Stimulated activated CD4-positive, alpha-beta T cell treated with anti-CD3 and anti-CD28 coated beads, TNF-alpha, amount 100 ng/mL, for 1 hour (primary cell): ENCODE results near the gene GIT2.
A peak's percentile ranks its signal among the peaks of the same experiment; 100 is the strongest.
"Not testable (repeated sequence)": the region's sequence is repeated elsewhere in the genome, so short reads cannot be mapped to it uniquely, and the experiment has no call there.

Source experiments
- DNase-seq, 3 donors: peaks; one replicate each; pipeline ENCODE4 v3.0.0-alpha.2; 2020; ENCODE audit warnings: low read depth in 3 of 3, low spot score in 1 of 3

Gene GIT2

GRCh38 chr12:110005319-110005973 is 9.3 kb upstream of the GIT2 start:
- DNase-seq, result no peak

GRCh38 chr12:110004598-110004997 is 8.4 kb upstream of the GIT2 start:
- DNase-seq, result no peak

GRCh38 chr12:110002676-110003515 is 6.7 kb upstream of the GIT2 start:
- no peak for DNase-seq

- no peak for DNase-seq
These were observed 5.4 kb upstream of the GIT2 start for GRCh38 chr12:110001596-110001995.

GRCh38 chr12:109999983-110000505 is 3.9 kb upstream of the GIT2 start:
- DNase-seq, result no peak

- no peak for DNase-seq
These were observed 3.4 kb upstream of the GIT2 start for GRCh38 chr12:109999649-109999971.

GRCh38 chr12:109998904-109999648 is 2.9 kb upstream of the GIT2 start, which contains the start of gene ANKRD13A:
ANKRD13A (plus strand) TSS chr12:109999430; CDS start chr12:109999689, 259 bp downstream.
- peak; percentile 65 to 77 (median 76) for DNase-seq

- no peak for DNase-seq
These were observed 2.2 kb upstream of the GIT2 start for GRCh38 chr12:109998241-109998903.

GRCh38 chr12:109997393-109997792 is 1.2 kb upstream of the GIT2 start:
- no peak for DNase-seq

GRCh38 chr12:109996483-109996853 is 300 bp upstream of the GIT2 start:
- no peak for DNase-seq

- no peak for DNase-seq
These were observed 845 bp downstream of the GIT2 start for GRCh38 chr12:109995361-109995685.

GRCh38 chr12:109994401-109995175 is 1.6 kb downstream of the GIT2 start:
- no peak for DNase-seq

GRCh38 chr12:109993091-109993490 is 3.1 kb downstream of the GIT2 start:
- no peak for DNase-seq

- DNase-seq, result no peak
These were observed 4.6 kb downstream of the GIT2 start for GRCh38 chr12:109991586-109991985.

GRCh38 chr12:109989380-109989779 is 6.8 kb downstream of the GIT2 start:
- DNase-seq, result no peak

- no peak for DNase-seq
These were observed 7.3 kb downstream of the GIT2 start for GRCh38 chr12:109988903-109989302.

GRCh38 chr12:109988274-109988673 is 7.9 kb downstream of the GIT2 start:
- DNase-seq, result no peak

GRCh38 chr12:109987615-109988014 is 8.6 kb downstream of the GIT2 start:
- DNase-seq, result no peak

GRCh38 chr12:109986236-109986635 is 9.9 kb downstream of the GIT2 start:
- DNase-seq, result not testable (repeated sequence)

- no peak for DNase-seq
These were observed 12.6 kb downstream of the GIT2 start for GRCh38 chr12:109983432-109984142.
